ENCODE results near the gene SHISA7. TPM values are rescaled to one million over a fixed set of nuclear protein-coding genes. Genes with fewer than 3 reads are reported as not detected.

The SHISA7 gene
- polyA plus RNA-seq (2011; rRNA removed) (0.03 TPM in 1 of 2 replicates, not detected in the other), polyA plus RNA-seq (2017; fragmentation: RNase III; extraction: RNeasy Plus Mini Kit Qiagen cat#74134 plus additional on column Dnase treatment) (0.01 TPM in 1 of 3 replicates, not detected in the others), polyA minus RNA-seq (2011; rRNA and poly(A)+ RNA removed) (0.15 TPM in 1 of 2 replicates, not detected in the other)
- not detected in 2 replicates for polyA plus RNA-seq (2012; cell fraction: cytosol; rRNA removed)
- polyA plus RNA-seq (2012; cell fraction: nucleus; rRNA removed) = 0.01 TPM in 1 of 2 replicates, not detected in the other

- peak in 1 of 2 experiments; percentile 72 for DNase-seq (ENCODE audit: low read depth in 1 of 2, low spot score in 1 of 2)
- Histone ChIP-seq H3K4me3 (peak within 1 kb of the TSS; percentile 35; the same call in 2 of the 3 replicates), H3K4me2 (peak within 1 kb of the TSS; percentile 89), H3K27ac (no peak within 1 kb of the TSS), H3K9me3 (no peaks in the 10 kb centered on the region), H3K4me1 (peaks cover 23% of the 10 kb centered on the region)
- CTCF ChIA-PET = interaction anchor here (0.5 to 4.7 kb wide), 12 partner anchors 10 to 303 kb away, joined by 3 to 31 read pairs (median 4); partner anchors contain the start of gene KMT5C
- TF ChIP-seq MYC (IDR thresholded peaks at IDR 0.05; ENCODE audit: borderline replicate concordance, low read length) (no peak), EHMT2 (IDR thresholded peaks at IDR 0.05; ENCODE audit: low read depth) (no peak), HMGXB4 (CRISPR knock-in tag; IDR thresholded peaks at IDR 0.05; ENCODE audit: borderline replicate concordance) (no peak), NR3C1 (IDR thresholded peaks at IDR 0.05) (no peak), ZC3H11A (IDR thresholded peaks at IDR 0.05) (no peak), RAD21 (conservative IDR thresholded peaks at IDR 0.05 in 1 of 2, IDR thresholded peaks at IDR 0.05 in 1 of 2) (no peak), ZSCAN20 (CRISPR knock-in tag; IDR thresholded peaks at IDR 0.05) (no peak), KDM1A (IDR thresholded peaks at IDR 0.05; ENCODE audit: low read depth) (no peak), TP53 (CRISPR knock-in tag; IDR thresholded peaks at IDR 0.05) (no peak), POLR2AphosphoS2 (conservative IDR thresholded peaks at IDR 0.05; ENCODE audit: low read length) (no peak), MAX (IDR thresholded peaks at IDR 0.05) (no peak), NPAS2 (CRISPR knock-in tag; IDR thresholded peaks at IDR 0.05; ENCODE audit: borderline replicate concordance) (no peak), E2F6 (IDR thresholded peaks at IDR 0.05; ENCODE audit: borderline replicate concordance, low read depth) (no peak), HEYL (CRISPR knock-in tag; IDR thresholded peaks at IDR 0.05) (no peak), HOXB5 (CRISPR knock-in tag; IDR thresholded peaks at IDR 0.05) (no peak), RNF2 (IDR thresholded peaks at IDR 0.05; ENCODE audit: borderline replicate concordance, low read depth) (no peak)
- WGBS (ENCODE audit: missing lambda C conversion rate) = 14% methylated on average over 36 of the region's 43 CpGs
- ATAC-seq = peak; percentile 15 to 43; a peak in 4 of 6 replicates
- POLR2A ChIA-PET = interaction anchor here (1.0 kb wide), 1 partner anchor 181 kb away, joined by 4 read pairs; the partner anchor contains the start of gene ZNF784
- FAIRE-seq = no peak
These were observed at the start of gene SHISA7 for GRCh38 chr19:55443045-55443823. TSS of gene SHISA7 (minus strand) at chr19:55443300. CDS start at chr19:55442863, 437 bp downstream.

- ChIA-PET POLR2A (interaction anchor here (2.9 kb wide), 1 partner anchor 16 kb away, joined by 7 read pairs; the partner anchor contains the start of gene ZNF628), CTCF (interaction anchor here (1.2 to 17.3 kb wide), 8 partner anchors 11 to 352 kb away, joined by 3 to 219 read pairs (median 10); no protein-coding TSS in a partner anchor)
- TF ChIP-seq HOXB5 (CRISPR knock-in tag; IDR thresholded peaks at IDR 0.05) (no peak), CBX2 (IDR thresholded peaks at IDR 0.05; ENCODE audit: borderline replicate concordance, low read depth) (no peak), RAD21 (conservative IDR thresholded peaks at IDR 0.05 in 1 of 2, IDR thresholded peaks at IDR 0.05 in 1 of 2) (no peak), MAX (IDR thresholded peaks at IDR 0.05) (no peak), GATA3 (IDR thresholded peaks at IDR 0.05; ENCODE audit: borderline replicate concordance) (no peak), ZNF302 (CRISPR knock-in tag; IDR thresholded peaks at IDR 0.05) (no peak), HMGXB4 (CRISPR knock-in tag; IDR thresholded peaks at IDR 0.05; ENCODE audit: borderline replicate concordance) (no peak), CHD4 (IDR thresholded peaks at IDR 0.05; ENCODE audit: borderline replicate concordance) (no peak), ZC3H11A (IDR thresholded peaks at IDR 0.05) (no peak), NR3C1 (IDR thresholded peaks at IDR 0.05) (no peak), KDM5A (IDR thresholded peaks at IDR 0.05) (no peak), ZSCAN20 (CRISPR knock-in tag; IDR thresholded peaks at IDR 0.05) (no peak), HOXA7 (CRISPR knock-in tag; IDR thresholded peaks at IDR 0.05) (no peak), NFE2L2 (conservative IDR thresholded peaks at IDR 0.05; ENCODE audit: low read length) (no peak)
- no peak overlapping the region for H3K4me2 ChIP-seq
- WGBS (ENCODE audit: missing lambda C conversion rate) = 51% methylated on average over 12 of the region's 12 CpGs
- no peak for FAIRE-seq
- ATAC-seq = no peak
- H3K27ac ChIP-seq = no peak overlapping the region
- no peak overlapping the region for H3K4me3 ChIP-seq
- peaks cover 44% of the 10 kb centered on the region for H3K4me1 ChIP-seq
- no peaks in the 10 kb centered on the region for H3K9me3 ChIP-seq
- no peak for DNase-seq (ENCODE audit: low read depth in 1 of 2, low spot score in 1 of 2)
These were observed 49.4 kb upstream of the SHISA7 start for GRCh38 chr19:55492362-55492944.
